ENCODE results near the gene EFHD2.

DNA sequence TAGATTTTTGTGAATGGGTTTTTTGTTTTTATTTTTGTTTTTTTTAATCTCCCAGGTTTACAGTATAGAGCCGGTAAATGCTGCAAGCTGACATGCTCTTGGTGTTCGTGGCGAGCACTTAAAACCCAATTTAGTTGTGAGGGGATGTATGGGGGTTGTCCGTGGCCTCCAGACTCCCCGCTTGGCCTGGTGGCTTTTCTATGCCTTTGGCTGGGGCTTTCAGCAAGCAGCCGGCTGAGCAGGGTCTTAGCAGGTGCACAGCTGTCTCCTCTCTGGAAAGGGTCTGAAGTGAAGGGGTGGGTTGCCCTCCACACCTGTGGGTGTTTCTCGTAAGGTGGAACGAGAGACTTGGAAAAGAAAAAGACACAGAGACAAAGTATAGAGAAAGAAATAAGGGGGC, 31.0 kb upstream of the EFHD2 start:
- TF ChIP-seq ZNF274 (IDR thresholded peaks at IDR 0.05; ENCODE audit: low read depth, low read length): no peak
- TF ChIP-seq YY1 (IDR thresholded peaks at IDR 0.05; ENCODE audit: insufficient read depth, insufficient read length): no peak
- no peak for TF ChIP-seq SUZ12 (IDR thresholded peaks at IDR 0.05; ENCODE audit: extremely low read depth, insufficient read depth, insufficient read length)

Data from NT2/D1 (cell line).